ENCODE results near the gene DDX51.

DDX51 gene

DNA sequence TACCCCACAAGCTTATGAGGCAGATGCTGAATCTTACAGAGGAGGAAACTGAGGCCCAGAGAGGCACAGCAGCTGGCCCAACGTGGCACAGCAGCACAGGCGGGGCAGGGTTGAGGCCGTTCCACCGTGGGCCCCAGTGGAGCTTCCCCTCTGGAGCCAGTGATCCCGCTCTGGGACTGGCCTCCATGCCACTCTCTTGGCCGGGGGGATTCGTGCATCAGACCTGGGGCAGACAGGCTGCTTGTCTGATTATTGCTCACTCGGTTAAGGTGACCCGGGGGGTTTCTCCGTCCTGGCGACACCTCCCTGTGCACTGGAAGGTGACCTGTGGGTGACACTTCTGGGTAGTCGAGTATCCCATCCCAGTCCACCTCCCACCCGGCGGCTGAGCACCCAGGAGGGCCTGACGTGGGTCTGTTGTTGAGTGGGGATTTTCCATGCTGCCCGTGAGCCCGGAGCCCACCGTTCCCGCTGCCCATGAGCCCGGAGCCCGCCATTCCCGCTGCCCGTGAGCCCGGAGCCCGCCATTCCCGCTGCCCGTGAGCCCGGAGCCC, 27.9 kb upstream of the DDX51 start:
- TF ChIP-seq, protein P1, sequence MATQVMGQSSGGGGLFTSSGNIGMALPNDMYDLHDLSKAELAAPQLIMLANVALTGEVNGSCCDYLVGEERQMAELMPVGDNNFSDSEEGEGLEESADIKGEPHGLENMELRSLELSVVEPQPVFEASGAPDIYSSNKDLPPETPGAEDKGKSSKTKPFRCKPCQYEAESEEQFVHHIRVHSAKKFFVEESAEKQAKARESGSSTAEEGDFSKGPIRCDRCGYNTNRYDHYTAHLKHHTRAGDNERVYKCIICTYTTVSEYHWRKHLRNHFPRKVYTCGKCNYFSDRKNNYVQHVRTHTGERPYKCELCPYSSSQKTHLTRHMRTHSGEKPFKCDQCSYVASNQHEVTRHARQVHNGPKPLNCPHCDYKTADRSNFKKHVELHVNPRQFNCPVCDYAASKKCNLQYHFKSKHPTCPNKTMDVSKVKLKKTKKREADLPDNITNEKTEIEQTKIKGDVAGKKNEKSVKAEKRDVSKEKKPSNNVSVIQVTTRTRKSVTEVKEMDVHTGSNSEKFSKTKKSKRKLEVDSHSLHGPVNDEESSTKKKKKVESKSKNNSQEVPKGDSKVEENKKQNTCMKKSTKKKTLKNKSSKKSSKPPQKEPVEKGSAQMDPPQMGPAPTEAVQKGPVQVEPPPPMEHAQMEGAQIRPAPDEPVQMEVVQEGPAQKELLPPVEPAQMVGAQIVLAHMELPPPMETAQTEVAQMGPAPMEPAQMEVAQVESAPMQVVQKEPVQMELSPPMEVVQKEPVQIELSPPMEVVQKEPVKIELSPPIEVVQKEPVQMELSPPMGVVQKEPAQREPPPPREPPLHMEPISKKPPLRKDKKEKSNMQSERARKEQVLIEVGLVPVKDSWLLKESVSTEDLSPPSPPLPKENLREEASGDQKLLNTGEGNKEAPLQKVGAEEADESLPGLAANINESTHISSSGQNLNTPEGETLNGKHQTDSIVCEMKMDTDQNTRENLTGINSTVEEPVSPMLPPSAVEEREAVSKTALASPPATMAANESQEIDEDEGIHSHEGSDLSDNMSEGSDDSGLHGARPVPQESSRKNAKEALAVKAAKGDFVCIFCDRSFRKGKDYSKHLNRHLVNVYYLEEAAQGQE (IDR thresholded peaks at IDR 0.05; ENCODE audit: insufficient read depth in 1 of 2, low read depth in 2 of 2, low read length in 2 of 2) = no peak
- TF ChIP-seq POLR2AphosphoS5 (IDR thresholded peaks at IDR 0.05; ENCODE audit: low read depth, low read length) = no peak
- TF ChIP-seq FOXP2 (optimal IDR thresholded peaks at IDR 0.05; ENCODE audit: borderline replicate concordance, extremely low read depth, extremely low read length, insufficient read depth) = no peak
- no peak for TF ChIP-seq TAF1 (IDR thresholded peaks at IDR 0.05; ENCODE audit: borderline replicate concordance, insufficient read depth, low read length)
- no peak for TF ChIP-seq SIN3A (IDR thresholded peaks at IDR 0.05; ENCODE audit: borderline replicate concordance, insufficient read depth, low read length)

GRCh38 chr12:132171293-132171967, 27.3 kb upstream of the DDX51 start:
- TF ChIP-seq POLR2AphosphoS5 (IDR thresholded peaks at IDR 0.05; ENCODE audit: low read depth, low read length) = no peak
- TF ChIP-seq, protein P1 (IDR thresholded peaks at IDR 0.05; ENCODE audit: insufficient read depth in 1 of 2, low read depth in 2 of 2, low read length in 2 of 2) = no peak
- TF ChIP-seq FOXP2 (optimal IDR thresholded peaks at IDR 0.05; ENCODE audit: borderline replicate concordance, extremely low read depth, extremely low read length, insufficient read depth) = no peak
- TF ChIP-seq TAF1 (IDR thresholded peaks at IDR 0.05; ENCODE audit: borderline replicate concordance, insufficient read depth, low read length) = no peak
- TF ChIP-seq SIN3A (IDR thresholded peaks at IDR 0.05; ENCODE audit: borderline replicate concordance, insufficient read depth, low read length) = no peak

GRCh38 chr12:132170637-132171292, 26.6 kb upstream of the DDX51 start:
- TF ChIP-seq, protein P1 (IDR thresholded peaks at IDR 0.05; ENCODE audit: insufficient read depth in 1 of 2, low read depth in 2 of 2, low read length in 2 of 2) = no peak
- TF ChIP-seq SIN3A (IDR thresholded peaks at IDR 0.05; ENCODE audit: borderline replicate concordance, insufficient read depth, low read length) = no peak
- TF ChIP-seq POLR2AphosphoS5 (IDR thresholded peaks at IDR 0.05; ENCODE audit: low read depth, low read length) = no peak
- no peak for TF ChIP-seq TAF1 (IDR thresholded peaks at IDR 0.05; ENCODE audit: borderline replicate concordance, insufficient read depth, low read length)
- TF ChIP-seq FOXP2 (optimal IDR thresholded peaks at IDR 0.05; ENCODE audit: borderline replicate concordance, extremely low read depth, extremely low read length, insufficient read depth) = no peak

- TF ChIP-seq TAF1 (IDR thresholded peaks at IDR 0.05; ENCODE audit: borderline replicate concordance, insufficient read depth, low read length) (no peak), POLR2AphosphoS5 (IDR thresholded peaks at IDR 0.05; ENCODE audit: low read depth, low read length) (no peak), FOXP2 (optimal IDR thresholded peaks at IDR 0.05; ENCODE audit: borderline replicate concordance, extremely low read depth, extremely low read length, insufficient read depth) (no peak), SIN3A (IDR thresholded peaks at IDR 0.05; ENCODE audit: borderline replicate concordance, insufficient read depth, low read length) (no peak)
- TF ChIP-seq, protein P1 (IDR thresholded peaks at IDR 0.05; ENCODE audit: insufficient read depth in 1 of 2, low read depth in 2 of 2, low read length in 2 of 2) = no peak
Observed at GRCh38 chr12:132170094-132170636, 26.0 kb upstream of the DDX51 start.

Measured in PFSK-1 (cell line).